Left ventricle myocardium superior (tissue), 1 donor: ENCODE measurements around the gene ZNF576. TPM values are rescaled to one million over a fixed set of nuclear protein-coding genes. Genes with fewer than 3 reads are reported as not detected.
"Not testable (repeated sequence)": the region's sequence is repeated elsewhere in the genome, so short reads cannot be mapped to it uniquely, and the experiment has no call there.

Source experiments
- ATAC-seq: fragments of 200-7000 bp; cut with Tn5 transposase; one replicate; pipeline ENCODE4 v1.9.1; 2020; ENCODE audit warnings: mild to moderate bottlenecking, moderate library complexity
- DNase-seq: peaks from one replicate; pipeline ENCODE4 v3.0.0-alpha.2; 2020
- intact Hi-C: fragments of 100-400 bp; cut with micrococcal nuclease; formaldehyde crosslinking; loops from one replicate; pipeline ENCODE4 v1.11.0; 2022
- long read RNA-seq: library from polyadenylated mRNA; unstranded; transcript quantifications from one replicate; pipeline ENCODE4 v2.0.0, GENCODE V29; 2021
- total RNA-seq: library from RNA; stranded (reverse); fragmentation: NEBNext Ultra II Directional; extraction: Animal tissue kit (Norgen Biotek cat#: 25700); gene quantifications from one replicate; pipeline ENCODE4 v1.2.1, GENCODE V29; 2021
- donor health status: DM: no; HTN: yes; CAD: no; lungs with severe emphysema.

Gene ZNF576
- total RNA-seq = 12.2 TPM
- long read RNA-seq, transcript ZNF576-201 (3 exons, 2,566 nt) = major isoform, 7 of 7 reads
- long read RNA-seq, partial matches to known transcripts = 0 of 7 reads
- long read RNA-seq, other reads (novel, unspliced or antisense) = 0 of 7 reads

GRCh38 chr19:43595999-43596841, at the start of gene ZNF576, which contains the start of gene IRGQ:
Gene ZNF576, plus strand, starts transcription at chr19:43596595. Its CDS starts 514 bp downstream, at chr19:43597109.
Gene IRGQ, minus strand, starts transcription at chr19:43596134. Its CDS starts 796 bp downstream, at chr19:43595338.
- intact Hi-C loops = no loop called here
- DNase-seq (peak; percentile 100), ATAC-seq (peak; percentile 95)

- ATAC-seq, DNase-seq, intact Hi-C loops: not testable (repeated sequence)
Measured at GRCh38 chr19:43547926-43548325, 48.5 kb upstream of the ZNF576 start.

- ATAC-seq = no peak
- intact Hi-C loops = no loop called here
- no peak for DNase-seq
Measured at GRCh38 chr19:43548706-43549105, 47.7 kb upstream of the ZNF576 start.

GRCh38 chr19:43551399-43552197, 44.8 kb upstream of the ZNF576 start:
- DNase-seq = no peak
- intact Hi-C loops = no loop called here

GRCh38 chr19:43552198-43552450, 44.3 kb upstream of the ZNF576 start:
- DNase-seq = no peak
- intact Hi-C loops = no loop called here
- no peak for ATAC-seq

More at GRCh38 chr19:43551399-43552197, 44.8 kb upstream of the ZNF576 start:
- ATAC-seq = no peak

GRCh38 chr19:43552616-43553015, 43.8 kb upstream of the ZNF576 start:
- DNase-seq (no peak), ATAC-seq (no peak)
- intact Hi-C loops = no loop called here

GRCh38 chr19:43553656-43554055, 42.7 kb upstream of the ZNF576 start:
- no peak for DNase-seq
- ATAC-seq = no peak
- intact Hi-C loops = no loop called here

- ATAC-seq (no peak), DNase-seq (no peak)
- intact Hi-C loops = no loop called here
Measured at GRCh38 chr19:43554317-43554895, 42.0 kb upstream of the ZNF576 start.

GRCh38 chr19:43555185-43555770, 41.1 kb upstream of the ZNF576 start:
- intact Hi-C loops = no loop called here
- DNase-seq (peak; percentile 53), ATAC-seq (peak; percentile 53)

GRCh38 chr19:43560687-43561086, 35.7 kb upstream of the ZNF576 start:
- DNase-seq (no peak), ATAC-seq (no peak)
- intact Hi-C loops = no loop called here

- intact Hi-C loops = no loop called here
- ATAC-seq (no peak), DNase-seq (no peak)
Measured at GRCh38 chr19:43561139-43561970, 35.0 kb upstream of the ZNF576 start.

GRCh38 chr19:43562226-43562697, 34.1 kb upstream of the ZNF576 start:
- intact Hi-C loops = no loop called here
- no peak for DNase-seq
- ATAC-seq = no peak

- ATAC-seq (peak; percentile 97), DNase-seq (peak; percentile 90)
- intact Hi-C loops = no loop called here
Measured at GRCh38 chr19:43562698-43563241, 33.6 kb upstream of the ZNF576 start.

GRCh38 chr19:43563816-43564457, 32.5 kb upstream of the ZNF576 start:
- intact Hi-C loops = no loop called here
- ATAC-seq = no peak
- no peak for DNase-seq

- DNase-seq = no peak
- intact Hi-C loops = no loop called here
- ATAC-seq = no peak
Measured at GRCh38 chr19:43564800-43565199, 31.6 kb upstream of the ZNF576 start.

GRCh38 chr19:43569657-43570056, 26.7 kb upstream of the ZNF576 start:
- DNase-seq (no peak), ATAC-seq (no peak)
- intact Hi-C loops = no loop called here

- intact Hi-C loops = no loop called here
- DNase-seq = no peak
- ATAC-seq = no peak
Measured at GRCh38 chr19:43570174-43570791, 26.1 kb upstream of the ZNF576 start.
